Heart left ventricle (tissue), 16 donors: ENCODE results near the gene MAML1. TPM values are rescaled to one million over a fixed set of nuclear protein-coding genes. Genes with fewer than 3 reads are reported as not detected.

Source experiments
- ATAC-seq, 4 donors: fragments of 200-7000 bp; cut with Tn5 transposase; one replicate each; pipeline ENCODE4 v1.9.1; 2020 to 2022; ENCODE audit warnings: moderate library complexity in 4 of 4, mild to moderate bottlenecking in 3 of 4, moderate number of reproducible peaks in 1 of 4
- DNase-seq, 5 donors: peaks; one replicate each; pipeline ENCODE4 v3.0.0-alpha.2; 2020
- H3K27ac ChIP-seq, 12 donors: fragments of 200-600 bp; sonication (generic) in 4 of 12; one replicate each; pipeline versions ENCODE4 v1.5.0 to v1.8.0; 2016 to 2022; ENCODE audit warnings: mild to moderate bottlenecking in 2 of 12
- H3K27me3 ChIP-seq, 9 donors: fragments of 200-600 bp; sonication (generic) in 2 of 9; one replicate each; pipeline versions ENCODE4 v1.5.1 to v1.8.0; 2016 to 2022; ENCODE audit warnings: mild to moderate bottlenecking in 3 of 9
- H3K36me3 ChIP-seq, 9 donors: fragments of 200-600 bp; sonication (generic) in 2 of 9; one replicate each; pipeline versions ENCODE4 v1.5.0 to v1.8.0; 2018 to 2022; ENCODE audit warnings: mild to moderate bottlenecking in 2 of 9
- H3K4me1 ChIP-seq, 12 donors: fragments of 200-600 bp; sonication (generic) in 4 of 12; one replicate each; pipeline versions ENCODE4 v1.5.0 to v1.8.0; 2016 to 2022; ENCODE audit warnings: mild to moderate bottlenecking in 3 of 12
- H3K4me3 ChIP-seq, 12 donors: fragments of 200-600 bp; sonication (generic) in 4 of 12; one replicate each; pipeline versions ENCODE4 v1.5.0 to v1.8.0; 2017 to 2022; ENCODE audit warnings: mild to moderate bottlenecking in 9 of 12, moderate library complexity in 4 of 12
- H3K9me3 ChIP-seq, 12 donors: fragments of 200-600 bp; sonication (generic) in 4 of 12; one replicate each; pipeline versions ENCODE4 v1.5.0 to v1.8.0; 2016 to 2022; ENCODE audit warnings: mild to moderate bottlenecking in 1 of 12
- CTCF ChIP-seq, 12 donors: fragments of 200-600 bp; sonication (generic) in 4 of 12; IDR thresholded peaks; one replicate each; pipeline versions ENCODE4 v1.5.0 to v1.8.0; 2018 to 2022; ENCODE audit warnings: antibody characterized with exemption in 12 of 12, mild to moderate bottlenecking in 5 of 12
- POLR2A ChIP-seq, 2 donors: fragments of 450-650 bp; IDR thresholded peaks; one replicate each; pipeline ENCODE4 v1.6.1; 2017; ENCODE audit warnings: antibody characterized with exemption in 2 of 2, mild to moderate bottlenecking in 2 of 2, moderate library complexity in 2 of 2
- WGBS, 4 donors: extraction: QIAGEN DNeasy Blood & Tissue Kit in 2 of 4; methylation state at CpG; one replicate each; pipeline versions ENCODE4 v1.1.5 to v1.1.7; 2013 to 2018; 5-methylcytosine and 5-hydroxymethylcytosine counted together
- intact Hi-C, 10 donors: fragments of 100-400 bp; cut with DNase I; formaldehyde crosslinking; loops; one replicate each; pipeline versions ENCODE4 v1.11.1 to v1.14.2; 2022
- polyA plus RNA-seq, 2 donors: library from polyadenylated mRNA; stranded (reverse); fragments of 200-250 nt; gene quantifications; one replicate each; pipeline ENCODE4 v1.2.3, GENCODE V29; 2013
- total RNA-seq, 9 donors: library from RNA; depleted of rRNA in 2 of 9; stranded (reverse); fragments of >200 nt in 2 of 9; fragmentation: NEBNext Ultra II Directional in 3 of 9; extraction: Animal tissue kit (Norgen Biotek cat#: 25700) in 3 of 9; gene quantifications; one replicate each; pipeline versions ENCODE4 v1.1.0 to v1.2.4, GENCODE V29; 2016 to 2023
- donor health status: ischemic (EF 13 %, LVEDD 7.1; RV severe dilation, severe dysfunction).
- donor health status: healthy with polysubstance abuse.
- donor health status: DM: no; HTN: yes; CAD: no.
- donor health status: DM: no; HTN: no; CAD: no.
- donor health status: ischemic (EF 25% LVEDD 6.9; RV normal size, moderate dysfunction).
- donor health status: ischemic (EF 25% LVEDD 5.7; RV mildly dilated, moderate dysfunction).
- donor health status: healthy.
- donor health status: DM: yes; HTN: yes; CAD: no.
- donor health status: ischemic (EF 35%, LVEDD 5.7; RV mildly dilated, moderate dysfunction).
- donor health status: nonischemic (EF 11% LVEDD 7.7; RV severe dilation, severe dysfunction).
- donor health status: DM: yes; HTN: yes; CAD: no.
- donor health status: PGD.
- donor health status: ischemic (EF 29% LVEDD 5.4; RV normal size, mild dysfunction).
- donor health status: nonischemic (EF 23%, LVEDD 6.1; RV moderate dilation, normal function).

The MAML1 gene
- total and polyA plus RNA-seq, 11 donors = 6.9 to 18.0 (median 11.8) TPM

GRCh38 chr5:179753971-179754370 lies 21.3 kb downstream of the MAML1 start:
- Histone ChIP-seq H3K4me1 (peaks cover 0 to 50% (median 26%) of the 10 kb centered on the region in 12 donors), H3K4me3 (no peak overlapping the region), H3K27me3 (no peaks in the 10 kb centered on the region), H3K9me3 (no peaks in the 10 kb centered on the region), H3K36me3 (peaks cover 0 to 12% (median 4%) of the 10 kb centered on the region in 9 donors), H3K27ac (no peak overlapping the region)
- intact Hi-C loops = no loop called here
- ATAC-seq (no peak), DNase-seq (no peak)
- TF ChIP-seq POLR2A (IDR thresholded peaks at IDR 0.05) (no peak), CTCF (IDR thresholded peaks at IDR 0.05) (no peak)
- 95 to 98% (median 96%) methylated on average over 5 of the region's 5 CpGs for WGBS, 4 donors

- intact Hi-C loops = no loop called here
- Histone ChIP-seq H3K27me3 (no peaks in the 10 kb centered on the region), H3K4me3 (no peak overlapping the region), H3K36me3 (peaks cover 0 to 8% (median 0%) of the 10 kb centered on the region in 9 donors), H3K27ac (peak overlapping the region in 4 of 12 donors; percentile 4 to 43 (median 24)), H3K4me1 (peaks cover 0 to 55% (median 32%) of the 10 kb centered on the region in 12 donors), H3K9me3 (no peaks in the 10 kb centered on the region)
- no peak for DNase-seq
- 25 to 31% (median 26%) methylated on average over 2 of the region's 2 CpGs for WGBS, 4 donors
- ATAC-seq = peak; percentile 30 to 55 (median 47)
- TF ChIP-seq CTCF (IDR thresholded peaks at IDR 0.05) (no peak), POLR2A (IDR thresholded peaks at IDR 0.05) (no peak)
Observed at GRCh38 chr5:179755022-179755421, 22.4 kb downstream of the MAML1 start.

- peak overlapping the region in 1 of 12 donors; percentile 45 for H3K27ac ChIP-seq
- no peak overlapping the region for H3K4me3 ChIP-seq
- ATAC-seq (no peak), DNase-seq (no peak)
- 88 to 90% (median 88%) methylated on average over 8 of the region's 8 CpGs for WGBS, 4 donors
- peaks cover 0 to 87% (median 61%) of the 10 kb centered on the region in 12 donors for H3K4me1 ChIP-seq
- no peaks in the 10 kb centered on the region for H3K9me3 ChIP-seq
- no peaks in the 10 kb centered on the region for H3K36me3 ChIP-seq
- TF ChIP-seq CTCF (IDR thresholded peaks at IDR 0.05) (no peak), POLR2A (IDR thresholded peaks at IDR 0.05) (no peak)
- intact Hi-C loops = no loop called here
- H3K27me3 ChIP-seq = no peaks in the 10 kb centered on the region
Observed at GRCh38 chr5:179758955-179759354, 26.3 kb downstream of the MAML1 start.

DNA sequence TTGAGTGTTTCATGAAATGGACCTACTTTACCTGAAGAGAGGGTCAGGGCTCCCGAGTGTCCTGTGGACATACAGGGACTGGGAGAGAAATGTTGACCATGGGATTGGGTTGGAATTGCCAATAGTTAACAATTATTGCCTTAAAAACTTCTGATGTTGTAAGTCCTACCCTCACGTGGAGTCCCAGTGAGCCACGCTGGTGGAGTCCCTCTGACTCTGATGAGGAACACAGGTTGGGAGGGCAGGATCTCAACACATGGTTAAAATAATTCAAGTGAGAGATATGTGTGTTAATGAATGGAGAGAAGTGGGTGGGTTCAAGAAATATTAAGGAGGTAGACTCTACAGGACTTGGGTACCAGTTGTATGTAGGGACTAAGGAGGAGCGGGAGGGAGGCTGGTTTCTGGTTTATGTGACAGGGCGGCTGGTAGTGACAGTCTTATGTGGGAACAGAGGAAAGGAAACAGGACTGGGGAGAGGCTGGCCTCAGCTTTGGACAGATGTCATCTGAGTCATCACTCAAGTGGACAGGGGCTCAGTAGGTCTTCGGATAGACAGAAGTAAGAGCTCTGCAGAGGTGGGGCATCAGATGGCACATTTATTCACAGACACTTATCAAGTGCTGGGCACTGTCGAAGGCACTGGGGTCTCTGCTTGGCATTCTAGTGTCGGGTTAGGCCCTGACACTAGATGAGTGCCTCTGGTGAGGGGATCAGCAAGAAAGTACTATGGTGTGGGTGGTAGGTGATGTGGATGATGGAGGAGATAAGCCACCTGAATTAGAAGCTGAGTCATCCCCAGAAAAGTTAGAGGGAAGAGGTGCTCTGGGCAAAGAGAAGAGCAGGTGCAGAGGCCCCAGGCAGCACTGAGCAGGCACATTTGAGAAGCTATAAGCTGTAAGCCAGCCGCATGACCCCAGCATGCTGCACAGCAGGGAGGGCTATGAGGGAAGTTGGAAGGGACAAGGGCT lies 27.2 kb downstream of the MAML1 start:
- intact Hi-C loops = loop anchor here in 6 of 10 donors (5.0 to 10.0 kb wide), 4 partner anchors 37 to 147 kb away; partner anchors contain the start of genes TBC1D9B (in 3 of the 6) and MRNIP (in 1 of the 6)
- Histone ChIP-seq H3K4me1 (peaks cover 0 to 89% (median 58%) of the 10 kb centered on the region in 12 donors), H3K4me3 (no peak overlapping the region), H3K36me3 (no peaks in the 10 kb centered on the region), H3K9me3 (no peaks in the 10 kb centered on the region), H3K27me3 (no peaks in the 10 kb centered on the region), H3K27ac (peak overlapping the region in 3 of 12 donors; percentile 4 to 45 (median 7))
- no peak for DNase-seq
- 78 to 82% (median 81%) methylated on average over 9 of the region's 9 CpGs for WGBS, 4 donors
- ATAC-seq = peak in 2 of 4 donors; percentile 45 to 66
- TF ChIP-seq POLR2A (IDR thresholded peaks at IDR 0.05) = no peak
- no peak for TF ChIP-seq CTCF (IDR thresholded peaks at IDR 0.05)
